HEK293T (cell line): ENCODE data around the gene CELF5.

Experiments
- CTCF ChIA-PET: fragments of 350-600 bp; formaldehyde crosslinking; extraction: SDS; loops from one replicate; lab custom pipeline; 2021; ENCODE audit warnings: antibody characterized with exemption, inconsistent platforms; lab: Yijun Ruan, JAX
- POLR2A ChIA-PET: fragments of 350-600 bp; formaldehyde crosslinking; extraction: SDS; loops from one replicate; lab custom pipeline; 2020; ENCODE audit warnings: antibody characterized with exemption, inconsistent platforms; lab: Yijun Ruan, JAX
- DNase-seq: peaks from one replicate; pipeline ENCODE4 v3.0.0; 2012; ENCODE audit warnings: mixed read lengths; ENCODE audit errors: extremely low spot score
- ARNT ChIP-seq: fragments of 450-650 bp; IDR thresholded peaks from 2 replicates; pipeline ENCODE4 v1.6.1; 2017; ENCODE audit warnings: mild to moderate bottlenecking
- BHLHE40 ChIP-seq: fragments of 450-650 bp; IDR thresholded peaks from 2 replicates; pipeline ENCODE4 v1.6.1; 2016; ENCODE audit warnings: mild to moderate bottlenecking, moderate library complexity, borderline replicate concordance
- CTBP1 ChIP-seq: fragments of 450-650 bp; IDR thresholded peaks from 2 replicates; pipeline ENCODE4 v1.6.1; 2016; ENCODE audit warnings: borderline replicate concordance
- ELF4 ChIP-seq: fragments of 450-650 bp; IDR thresholded peaks from 2 replicates; pipeline ENCODE4 v1.6.1; 2017; ENCODE audit warnings: antibody characterized with exemption
- FOXA1 ChIP-seq: fragments of 450-650 bp; IDR thresholded peaks from 2 replicates; pipeline ENCODE4 v1.6.1; 2016; ENCODE audit warnings: mild to moderate bottlenecking
- FOXK2 ChIP-seq: fragments of 450-650 bp; IDR thresholded peaks from 2 replicates; pipeline ENCODE4 v1.6.1; 2016; ENCODE audit warnings: mild to moderate bottlenecking
- FOXM1 ChIP-seq: fragments of 450-650 bp; IDR thresholded peaks from 2 replicates; pipeline ENCODE4 v1.6.1; 2017; ENCODE audit warnings: mild to moderate bottlenecking, borderline replicate concordance
- HDGF ChIP-seq: fragments of 450-650 bp; IDR thresholded peaks from 2 replicates; pipeline ENCODE4 v1.6.1; 2017; ENCODE audit warnings: antibody characterized with exemption, borderline replicate concordance
- L3MBTL2 ChIP-seq: fragments of 450-650 bp; conservative IDR thresholded peaks from 2 replicates; pipeline ENCODE4 v1.6.1; 2016; ENCODE audit warnings: mild to moderate bottlenecking
- LEF1 ChIP-seq: fragments of 450-650 bp; IDR thresholded peaks from 2 replicates; pipeline ENCODE4 v1.6.1; 2017; ENCODE audit warnings: mild to moderate bottlenecking, borderline replicate concordance
- NFRKB ChIP-seq: fragments of 450-650 bp; IDR thresholded peaks from 2 replicates; pipeline ENCODE4 v1.6.1; 2016; ENCODE audit warnings: mild to moderate bottlenecking, moderate library complexity
- PKNOX1 ChIP-seq: fragments of 450-650 bp; IDR thresholded peaks from 2 replicates; pipeline ENCODE4 v1.6.1; 2016
- SP1 ChIP-seq: fragments of 450-650 bp; IDR thresholded peaks from 2 replicates; pipeline ENCODE4 v1.6.1; 2017
- SUZ12 ChIP-seq: fragments of 450-650 bp; IDR thresholded peaks from 2 replicates; pipeline ENCODE4 v1.6.1; 2016; ENCODE audit warnings: mild to moderate bottlenecking
- TARDBP ChIP-seq: fragments of 450-650 bp; IDR thresholded peaks from 2 replicates; pipeline ENCODE4 v1.6.1; 2016
- ZNF384 ChIP-seq: fragments of 450-650 bp; IDR thresholded peaks from 2 replicates; pipeline ENCODE4 v1.6.1; 2016

CELF5 gene

GRCh38 chr19:3278294-3278693 lies 53.8 kb downstream of the CELF5 start:
- ChIA-PET POLR2A (no interaction called here), CTCF (no interaction called here)
- DNase-seq = no peak
- TF ChIP-seq ARNT (no peak), SUZ12 (no peak), L3MBTL2 (no peak), FOXA1 (no peak), PKNOX1 (no peak), FOXK2 (no peak), ELF4 (no peak), NFRKB (no peak), LEF1 (no peak), SP1 (no peak), TARDBP (no peak), BHLHE40 (no peak), FOXM1 (no peak), ZNF384 (no peak), CTBP1 (no peak), HDGF (no peak)

- no peak for DNase-seq
- TF ChIP-seq FOXK2 (no peak), ZNF384 (no peak), LEF1 (no peak), L3MBTL2 (no peak), SUZ12 (no peak)
- ChIA-PET CTCF (no interaction called here), POLR2A (no interaction called here)
Observed at GRCh38 chr19:3278749-3279148, 54.3 kb downstream of the CELF5 start.

GRCh38 chr19:3279306-3279705 lies 54.8 kb downstream of the CELF5 start:
- ChIA-PET CTCF (no interaction called here), POLR2A (no interaction called here)
- TF ChIP-seq PKNOX1 = no peak
- no peak for TF ChIP-seq LEF1
- TF ChIP-seq ELF4 = no peak
- TF ChIP-seq ARNT = no peak
- no peak for TF ChIP-seq CTBP1
- no peak for TF ChIP-seq FOXM1
- TF ChIP-seq SUZ12 = no peak
- no peak for TF ChIP-seq ZNF384
- no peak for TF ChIP-seq FOXA1
- no peak for DNase-seq

- DNase-seq = no peak
- TF ChIP-seq SP1 = no peak
- TF ChIP-seq L3MBTL2 = no peak
- no peak for TF ChIP-seq PKNOX1
- no peak for TF ChIP-seq BHLHE40
- no peak for TF ChIP-seq CTBP1
- TF ChIP-seq HDGF = no peak
- TF ChIP-seq ARNT = no peak
- TF ChIP-seq NFRKB = no peak
- TF ChIP-seq TARDBP = no peak
- no peak for TF ChIP-seq LEF1
- TF ChIP-seq FOXA1 = no peak
- TF ChIP-seq SUZ12 = no peak
- TF ChIP-seq FOXK2 = no peak
- TF ChIP-seq ELF4 = no peak
- TF ChIP-seq FOXM1 = no peak
- no peak for TF ChIP-seq ZNF384
- ChIA-PET POLR2A (no interaction called here), CTCF (interaction anchor here (0.7 kb wide), 1 partner anchor 951 kb away, joined by 3 read pairs; no protein-coding TSS in a partner anchor)
Observed at GRCh38 chr19:3281026-3281425, 56.6 kb downstream of the CELF5 start.

- ChIA-PET CTCF (no interaction called here), POLR2A (no interaction called here)
- DNase-seq = no peak
- TF ChIP-seq LEF1 = no peak
- no peak for TF ChIP-seq CTBP1
- no peak for TF ChIP-seq SUZ12
- no peak for TF ChIP-seq NFRKB
- no peak for TF ChIP-seq L3MBTL2
- no peak for TF ChIP-seq FOXM1
- no peak for TF ChIP-seq TARDBP
- no peak for TF ChIP-seq PKNOX1
- no peak for TF ChIP-seq BHLHE40
- no peak for TF ChIP-seq ELF4
- no peak for TF ChIP-seq ZNF384
Observed at GRCh38 chr19:3282155-3282554, 57.7 kb downstream of the CELF5 start.

- DNase-seq = no peak
- no peak for TF ChIP-seq ARNT
- no peak for TF ChIP-seq BHLHE40
- no peak for TF ChIP-seq CTBP1
- TF ChIP-seq FOXK2 = no peak
- TF ChIP-seq ZNF384 = no peak
- TF ChIP-seq PKNOX1 = no peak
- TF ChIP-seq TARDBP = no peak
- TF ChIP-seq SUZ12 = no peak
- TF ChIP-seq LEF1 = no peak
- POLR2A ChIA-PET = no interaction called here
- CTCF ChIA-PET = no interaction called here
Observed at GRCh38 chr19:3282564-3282963, 58.1 kb downstream of the CELF5 start.
